ENCODE data around the gene GABRD. TPM values are rescaled to one million over a fixed set of nuclear protein-coding genes. Genes with fewer than 3 reads are reported as not detected.

Gene GABRD
- total and polyA plus RNA-seq, 2 experiments from 2014 or later = 2.1 to 5.1 TPM

DNA sequence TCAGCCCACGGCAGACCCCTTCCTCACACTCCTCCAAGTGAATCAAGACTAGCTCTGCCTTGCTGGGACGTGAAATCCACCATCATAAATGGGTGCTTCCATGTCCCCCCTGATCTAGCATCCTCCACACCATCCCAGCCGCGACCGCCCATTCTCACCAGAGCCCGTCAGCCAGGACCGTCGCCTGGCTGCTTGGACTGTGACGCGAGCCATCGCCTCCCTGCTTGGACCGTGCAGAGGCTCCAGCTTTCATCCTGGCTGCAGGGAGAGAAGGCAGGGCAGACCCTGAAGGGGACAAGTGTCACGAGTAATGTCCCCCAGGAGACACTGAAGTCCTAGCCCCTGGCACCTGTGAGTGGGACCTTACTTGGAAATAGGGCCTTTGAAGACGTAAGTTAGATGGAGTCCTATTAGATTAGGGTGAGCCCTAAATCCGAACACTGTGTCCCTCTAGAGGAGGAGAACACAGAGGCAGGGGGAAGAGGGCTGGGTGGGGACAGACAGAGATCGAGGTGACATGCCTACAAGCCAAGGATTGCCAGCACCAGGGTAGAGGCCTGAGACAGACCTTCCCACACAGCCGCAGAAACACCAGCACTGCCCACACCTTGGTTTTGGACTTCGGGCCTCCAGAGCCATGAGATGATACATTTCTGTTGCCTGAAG lies 18.3 kb downstream of the GABRD start:
- TF ChIP-seq POLR2AphosphoS5 (IDR thresholded peaks at IDR 0.05; ENCODE audit: low read depth) = no peak
- no peak for TF ChIP-seq ZNF114 (CRISPR knock-in tag; IDR thresholded peaks at IDR 0.05)
- TF ChIP-seq JUNB (IDR thresholded peaks at IDR 0.05; ENCODE audit: unreplicated experiment) = no peak
- TF ChIP-seq, protein P1, sequence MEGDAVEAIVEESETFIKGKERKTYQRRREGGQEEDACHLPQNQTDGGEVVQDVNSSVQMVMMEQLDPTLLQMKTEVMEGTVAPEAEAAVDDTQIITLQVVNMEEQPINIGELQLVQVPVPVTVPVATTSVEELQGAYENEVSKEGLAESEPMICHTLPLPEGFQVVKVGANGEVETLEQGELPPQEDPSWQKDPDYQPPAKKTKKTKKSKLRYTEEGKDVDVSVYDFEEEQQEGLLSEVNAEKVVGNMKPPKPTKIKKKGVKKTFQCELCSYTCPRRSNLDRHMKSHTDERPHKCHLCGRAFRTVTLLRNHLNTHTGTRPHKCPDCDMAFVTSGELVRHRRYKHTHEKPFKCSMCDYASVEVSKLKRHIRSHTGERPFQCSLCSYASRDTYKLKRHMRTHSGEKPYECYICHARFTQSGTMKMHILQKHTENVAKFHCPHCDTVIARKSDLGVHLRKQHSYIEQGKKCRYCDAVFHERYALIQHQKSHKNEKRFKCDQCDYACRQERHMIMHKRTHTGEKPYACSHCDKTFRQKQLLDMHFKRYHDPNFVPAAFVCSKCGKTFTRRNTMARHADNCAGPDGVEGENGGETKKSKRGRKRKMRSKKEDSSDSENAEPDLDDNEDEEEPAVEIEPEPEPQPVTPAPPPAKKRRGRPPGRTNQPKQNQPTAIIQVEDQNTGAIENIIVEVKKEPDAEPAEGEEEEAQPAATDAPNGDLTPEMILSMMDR (conservative IDR thresholded peaks at IDR 0.05; ENCODE audit: low read depth in 2 of 2) = no peak
- TF ChIP-seq, protein P2, sequence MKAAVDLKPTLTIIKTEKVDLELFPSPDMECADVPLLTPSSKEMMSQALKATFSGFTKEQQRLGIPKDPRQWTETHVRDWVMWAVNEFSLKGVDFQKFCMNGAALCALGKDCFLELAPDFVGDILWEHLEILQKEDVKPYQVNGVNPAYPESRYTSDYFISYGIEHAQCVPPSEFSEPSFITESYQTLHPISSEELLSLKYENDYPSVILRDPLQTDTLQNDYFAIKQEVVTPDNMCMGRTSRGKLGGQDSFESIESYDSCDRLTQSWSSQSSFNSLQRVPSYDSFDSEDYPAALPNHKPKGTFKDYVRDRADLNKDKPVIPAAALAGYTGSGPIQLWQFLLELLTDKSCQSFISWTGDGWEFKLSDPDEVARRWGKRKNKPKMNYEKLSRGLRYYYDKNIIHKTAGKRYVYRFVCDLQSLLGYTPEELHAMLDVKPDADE (IDR thresholded peaks at IDR 0.05) = no peak
- TF ChIP-seq STAT1 (IDR thresholded peaks at IDR 0.05; ENCODE audit: unreplicated experiment) = no peak
- TF ChIP-seq NANOG (IDR thresholded peaks at IDR 0.05; ENCODE audit: borderline replicate concordance) = no peak
- TF ChIP-seq, protein P3, sequence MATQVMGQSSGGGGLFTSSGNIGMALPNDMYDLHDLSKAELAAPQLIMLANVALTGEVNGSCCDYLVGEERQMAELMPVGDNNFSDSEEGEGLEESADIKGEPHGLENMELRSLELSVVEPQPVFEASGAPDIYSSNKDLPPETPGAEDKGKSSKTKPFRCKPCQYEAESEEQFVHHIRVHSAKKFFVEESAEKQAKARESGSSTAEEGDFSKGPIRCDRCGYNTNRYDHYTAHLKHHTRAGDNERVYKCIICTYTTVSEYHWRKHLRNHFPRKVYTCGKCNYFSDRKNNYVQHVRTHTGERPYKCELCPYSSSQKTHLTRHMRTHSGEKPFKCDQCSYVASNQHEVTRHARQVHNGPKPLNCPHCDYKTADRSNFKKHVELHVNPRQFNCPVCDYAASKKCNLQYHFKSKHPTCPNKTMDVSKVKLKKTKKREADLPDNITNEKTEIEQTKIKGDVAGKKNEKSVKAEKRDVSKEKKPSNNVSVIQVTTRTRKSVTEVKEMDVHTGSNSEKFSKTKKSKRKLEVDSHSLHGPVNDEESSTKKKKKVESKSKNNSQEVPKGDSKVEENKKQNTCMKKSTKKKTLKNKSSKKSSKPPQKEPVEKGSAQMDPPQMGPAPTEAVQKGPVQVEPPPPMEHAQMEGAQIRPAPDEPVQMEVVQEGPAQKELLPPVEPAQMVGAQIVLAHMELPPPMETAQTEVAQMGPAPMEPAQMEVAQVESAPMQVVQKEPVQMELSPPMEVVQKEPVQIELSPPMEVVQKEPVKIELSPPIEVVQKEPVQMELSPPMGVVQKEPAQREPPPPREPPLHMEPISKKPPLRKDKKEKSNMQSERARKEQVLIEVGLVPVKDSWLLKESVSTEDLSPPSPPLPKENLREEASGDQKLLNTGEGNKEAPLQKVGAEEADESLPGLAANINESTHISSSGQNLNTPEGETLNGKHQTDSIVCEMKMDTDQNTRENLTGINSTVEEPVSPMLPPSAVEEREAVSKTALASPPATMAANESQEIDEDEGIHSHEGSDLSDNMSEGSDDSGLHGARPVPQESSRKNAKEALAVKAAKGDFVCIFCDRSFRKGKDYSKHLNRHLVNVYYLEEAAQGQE (IDR thresholded peaks at IDR 0.05; ENCODE audit: unreplicated experiment) = no peak
- TF ChIP-seq ZNF331 (CRISPR knock-in tag; IDR thresholded peaks at IDR 0.05; ENCODE audit: low read depth) = no peak
- TF ChIP-seq CREB1 (CRISPR knock-in tag; IDR thresholded peaks at IDR 0.05; ENCODE audit: low read depth) = no peak
- TF ChIP-seq, protein P4, sequence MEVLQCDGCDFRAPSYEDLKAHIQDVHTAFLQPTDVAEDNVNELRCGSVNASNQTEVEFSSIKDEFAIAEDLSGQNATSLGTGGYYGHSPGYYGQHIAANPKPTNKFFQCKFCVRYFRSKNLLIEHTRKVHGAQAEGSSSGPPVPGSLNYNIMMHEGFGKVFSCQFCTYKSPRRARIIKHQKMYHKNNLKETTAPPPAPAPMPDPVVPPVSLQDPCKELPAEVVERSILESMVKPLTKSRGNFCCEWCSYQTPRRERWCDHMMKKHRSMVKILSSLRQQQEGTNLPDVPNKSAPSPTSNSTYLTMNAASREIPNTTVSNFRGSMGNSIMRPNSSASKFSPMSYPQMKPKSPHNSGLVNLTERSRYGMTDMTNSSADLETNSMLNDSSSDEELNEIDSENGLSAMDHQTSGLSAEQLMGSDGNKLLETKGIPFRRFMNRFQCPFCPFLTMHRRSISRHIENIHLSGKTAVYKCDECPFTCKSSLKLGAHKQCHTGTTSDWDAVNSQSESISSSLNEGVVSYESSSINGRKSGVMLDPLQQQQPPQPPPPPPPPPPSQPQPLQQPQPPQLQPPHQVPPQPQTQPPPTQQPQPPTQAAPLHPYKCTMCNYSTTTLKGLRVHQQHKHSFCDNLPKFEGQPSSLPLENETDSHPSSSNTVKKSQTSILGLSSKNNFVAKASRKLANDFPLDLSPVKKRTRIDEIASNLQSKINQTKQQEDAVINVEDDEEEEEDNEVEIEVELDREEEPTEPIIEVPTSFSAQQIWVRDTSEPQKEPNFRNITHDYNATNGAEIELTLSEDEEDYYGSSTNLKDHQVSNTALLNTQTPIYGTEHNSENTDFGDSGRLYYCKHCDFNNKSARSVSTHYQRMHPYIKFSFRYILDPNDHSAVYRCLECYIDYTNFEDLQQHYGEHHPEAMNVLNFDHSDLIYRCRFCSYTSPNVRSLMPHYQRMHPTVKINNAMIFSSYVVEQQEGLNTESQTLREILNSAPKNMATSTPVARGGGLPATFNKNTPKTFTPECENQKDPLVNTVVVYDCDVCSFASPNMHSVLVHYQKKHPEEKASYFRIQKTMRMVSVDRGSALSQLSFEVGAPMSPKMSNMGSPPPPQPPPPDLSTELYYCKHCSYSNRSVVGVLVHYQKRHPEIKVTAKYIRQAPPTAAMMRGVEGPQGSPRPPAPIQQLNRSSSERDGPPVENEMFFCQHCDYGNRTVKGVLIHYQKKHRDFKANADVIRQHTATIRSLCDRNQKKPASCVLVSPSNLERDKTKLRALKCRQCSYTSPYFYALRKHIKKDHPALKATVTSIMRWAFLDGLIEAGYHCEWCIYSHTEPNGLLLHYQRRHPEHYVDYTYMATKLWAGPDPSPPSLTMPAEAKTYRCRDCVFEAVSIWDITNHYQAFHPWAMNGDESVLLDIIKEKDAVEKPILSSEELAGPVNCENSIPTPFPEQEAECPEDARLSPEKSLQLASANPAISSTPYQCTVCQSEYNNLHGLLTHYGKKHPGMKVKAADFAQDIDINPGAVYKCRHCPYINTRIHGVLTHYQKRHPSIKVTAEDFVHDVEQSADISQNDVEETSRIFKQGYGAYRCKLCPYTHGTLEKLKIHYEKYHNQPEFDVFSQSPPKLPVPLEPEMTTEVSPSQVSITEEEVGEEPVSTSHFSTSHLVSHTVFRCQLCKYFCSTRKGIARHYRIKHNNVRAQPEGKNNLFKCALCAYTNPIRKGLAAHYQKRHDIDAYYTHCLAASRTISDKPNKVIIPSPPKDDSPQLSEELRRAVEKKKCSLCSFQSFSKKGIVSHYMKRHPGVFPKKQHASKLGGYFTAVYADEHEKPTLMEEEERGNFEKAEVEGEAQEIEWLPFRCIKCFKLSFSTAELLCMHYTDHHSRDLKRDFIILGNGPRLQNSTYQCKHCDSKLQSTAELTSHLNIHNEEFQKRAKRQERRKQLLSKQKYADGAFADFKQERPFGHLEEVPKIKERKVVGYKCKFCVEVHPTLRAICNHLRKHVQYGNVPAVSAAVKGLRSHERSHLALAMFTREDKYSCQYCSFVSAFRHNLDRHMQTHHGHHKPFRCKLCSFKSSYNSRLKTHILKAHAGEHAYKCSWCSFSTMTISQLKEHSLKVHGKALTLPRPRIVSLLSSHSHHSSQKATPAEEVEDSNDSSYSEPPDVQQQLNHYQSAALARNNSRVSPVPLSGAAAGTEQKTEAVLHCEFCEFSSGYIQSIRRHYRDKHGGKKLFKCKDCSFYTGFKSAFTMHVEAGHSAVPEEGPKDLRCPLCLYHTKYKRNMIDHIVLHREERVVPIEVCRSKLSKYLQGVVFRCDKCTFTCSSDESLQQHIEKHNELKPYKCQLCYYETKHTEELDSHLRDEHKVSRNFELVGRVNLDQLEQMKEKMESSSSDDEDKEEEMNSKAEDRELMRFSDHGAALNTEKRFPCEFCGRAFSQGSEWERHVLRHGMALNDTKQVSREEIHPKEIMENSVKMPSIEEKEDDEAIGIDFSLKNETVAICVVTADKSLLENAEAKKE (CRISPR knock-in tag; IDR thresholded peaks at IDR 0.05) = no peak
- H3K36me3 Mint-ChIP-seq (ENCODE audit: low read depth) = no peaks in the 10 kb centered on the region
- peaks cover 6% of the 10 kb centered on the region; the same call in 2 of the 3 replicates for H3K4me1 Mint-ChIP-seq
- no peak overlapping the region for H3K4me3 Mint-ChIP-seq
- no peak for DNase-seq (ENCODE audit: low spot score)
- Histone ChIP-seq H3K4me1 (ENCODE audit: insufficient read depth) (no peaks in the 10 kb centered on the region), H3K4me3 (no peak overlapping the region), H3F3A (replicated peaks; ENCODE audit: low read depth) (no peaks in the 10 kb centered on the region), H3K9me2 (ENCODE audit: insufficient read depth) (no peaks in the 10 kb centered on the region), H2AFZ (no peak overlapping the region), H3K36me3 (ENCODE audit: insufficient read depth) (no peaks in the 10 kb centered on the region), H3K79me2 (replicated peaks; ENCODE audit: insufficient read depth) (no peaks in the 10 kb centered on the region), H3K4me2 (no peak overlapping the region), H3K27ac (ENCODE audit: low read depth) (no peak overlapping the region), H3K27me3 (ENCODE audit: insufficient read depth) (no peaks in the 10 kb centered on the region), H4K20me1 (replicated peaks; ENCODE audit: insufficient read depth) (no peaks in the 10 kb centered on the region)
- no peak; the same call in 2 of the 3 replicates for ATAC-seq
- peaks cover 7% of the 10 kb centered on the region for H3K27me3 Mint-ChIP-seq (ENCODE audit: insufficient read depth, low read depth, poor library complexity)
- H3K27ac Mint-ChIP-seq = no peak overlapping the region
- no peaks in the 10 kb centered on the region; the same call in 2 of the 3 replicates for H3K9me3 Mint-ChIP-seq
